OCI-LY1 (cell line): Measurements from ENCODE around the gene ACYP2.

Source experiments
- H2AFZ ChIP-seq: fragments of 200-600 bp; sonication (generic), shearing (Covaris generic); 2 replicates; pipeline ENCODE4 v1.6.0; 2014; ENCODE audit warnings: antibody characterized with exemption, mild to moderate bottlenecking, low read length
- H3F3A ChIP-seq: fragments of 200-600 bp; sonication (generic), shearing (Covaris generic); 2 replicates; pipeline ENCODE4 v1.6.0; 2014; ENCODE audit warnings: mild to moderate bottlenecking, antibody characterized with exemption, low read length, moderate library complexity; ENCODE audit not compliant: insufficient read depth
- H3K27ac ChIP-seq: fragments of 200-600 bp; sonication (generic); 2 replicates; pipeline ENCODE4 v1.5.1; 2014; ENCODE audit warnings: low read length, mixed run types, mild to moderate bottlenecking, low read depth; ENCODE audit not compliant: poor library complexity, severe bottlenecking
- H3K27me3 ChIP-seq: fragments of 200-600 bp; sonication (generic); 2 replicates; pipeline ENCODE4 v1.6.0; 2014; ENCODE audit warnings: antibody characterized with exemption, mild to moderate bottlenecking, low read length, moderate library complexity; ENCODE audit not compliant: insufficient read depth
- H3K36me3 ChIP-seq: fragments of 200-600 bp; sonication (generic); 2 replicates; pipeline ENCODE4 v1.6.1; 2014; ENCODE audit warnings: mild to moderate bottlenecking, antibody characterized with exemption, low read length, moderate library complexity, mixed read lengths; ENCODE audit not compliant: insufficient read depth
- H3K4me1 ChIP-seq: fragments of 200-600 bp; sonication (generic); 2 replicates; pipeline ENCODE4 v1.5.1; 2014; ENCODE audit warnings: mild to moderate bottlenecking, low read length, moderate library complexity; ENCODE audit not compliant: insufficient read depth, severe bottlenecking
- H3K4me2 ChIP-seq: fragments of 200-600 bp; sonication (generic), shearing (Covaris generic); 2 replicates; pipeline ENCODE4 v1.6.1; 2014; ENCODE audit warnings: low read length
- H3K4me3 ChIP-seq: fragments of 200-600 bp; sonication (generic); 2 replicates; pipeline ENCODE4 v1.5.1; 2014; ENCODE audit warnings: low read length, low read depth, mild to moderate bottlenecking, mixed read lengths; ENCODE audit not compliant: poor library complexity, severe bottlenecking
- H3K79me2 ChIP-seq: fragments of 200-600 bp; shearing (Covaris generic); 2 replicates; pipeline ENCODE4 v1.6.1; 2016; ENCODE audit warnings: mixed run types, low read length, mixed read lengths; ENCODE audit not compliant: insufficient read depth
- H3K9ac ChIP-seq: fragments of 200-600 bp; sonication (generic), shearing (Covaris generic); 2 replicates; pipeline ENCODE4 v1.6.1; 2014; ENCODE audit warnings: mild to moderate bottlenecking, low read length, mixed read lengths
- H3K9me2 ChIP-seq: fragments of 200-600 bp; sonication (generic), shearing (Covaris generic); 2 replicates; pipeline ENCODE4 v1.6.1; 2014; ENCODE audit warnings: low read depth, mild to moderate bottlenecking, low read length, mixed read lengths
- H3K9me3 ChIP-seq: fragments of 200-600 bp; shearing (Covaris generic); 2 replicates; pipeline ENCODE4 v1.6.1; 2014; ENCODE audit warnings: low read length, mixed read lengths
- H4K20me1 ChIP-seq: fragments of 200-600 bp; sonication (generic), shearing (Covaris generic); 2 replicates; pipeline ENCODE4 v1.6.0; 2016; ENCODE audit warnings: mild to moderate bottlenecking, low read length; ENCODE audit not compliant: insufficient read depth
- EZH2 ChIP-seq: fragments of 200-600 bp; sonication (generic), shearing (Covaris generic); IDR thresholded peaks from 2 replicates; pipeline ENCODE4 v1.8.0; 2017; ENCODE audit warnings: borderline replicate concordance, mixed run types, mild to moderate bottlenecking, antibody characterized with exemption, low read length, moderate library complexity, mixed read lengths
- TF ChIP-seq, protein P1 (sequence below): fragments of 200-600 bp; sonication (generic), shearing (Covaris generic); IDR thresholded peaks from 2 replicates; pipeline ENCODE4 v1.5.1; 2017; ENCODE audit warnings: mild to moderate bottlenecking, antibody characterized with exemption, low read length, moderate library complexity, mixed read lengths

The ACYP2 gene

DNA sequence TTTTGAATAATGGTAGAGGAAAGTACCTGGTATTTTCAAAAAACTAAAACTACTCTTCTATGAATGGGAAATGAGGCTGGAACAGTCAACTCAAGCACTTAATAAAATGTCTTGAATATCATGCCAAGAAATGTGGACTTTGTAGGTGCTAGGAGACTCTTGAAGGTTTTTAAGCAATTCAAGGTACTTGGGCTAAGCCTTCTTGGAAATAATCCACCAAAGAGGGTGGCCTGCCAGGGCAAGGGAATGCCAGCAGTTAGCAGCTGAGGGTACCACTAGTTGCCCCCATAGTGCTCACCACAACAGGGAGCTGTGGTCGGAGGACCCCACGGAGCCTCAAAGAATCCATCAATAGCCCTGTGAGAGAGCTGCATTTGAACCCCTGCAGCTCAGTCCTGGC is 14.6 kb upstream of the ACYP2 start:
- Histone ChIP-seq H4K20me1 (no peaks in the 10 kb centered on the region), H3K4me2 (peak overlapping the region; percentile 54), H3K27me3 (no peaks in the 10 kb centered on the region), H3K9ac (peak overlapping the region; percentile 61), H3K9me3 (no peaks in the 10 kb centered on the region), H3K36me3 (peaks cover 4% of the 10 kb centered on the region; the same call in 1 of the 2 replicates), H3F3A (peaks cover 17% of the 10 kb centered on the region; the same call in 1 of the 2 replicates), H3K79me2 (no peaks in the 10 kb centered on the region), H3K4me3 (peak overlapping the region; percentile 11), H2AFZ (no peak overlapping the region), H3K4me1 (peaks cover 92% of the 10 kb centered on the region), H3K9me2 (no peaks in the 10 kb centered on the region), H3K27ac (peak overlapping the region; percentile 99)
- TF ChIP-seq, protein P1, sequence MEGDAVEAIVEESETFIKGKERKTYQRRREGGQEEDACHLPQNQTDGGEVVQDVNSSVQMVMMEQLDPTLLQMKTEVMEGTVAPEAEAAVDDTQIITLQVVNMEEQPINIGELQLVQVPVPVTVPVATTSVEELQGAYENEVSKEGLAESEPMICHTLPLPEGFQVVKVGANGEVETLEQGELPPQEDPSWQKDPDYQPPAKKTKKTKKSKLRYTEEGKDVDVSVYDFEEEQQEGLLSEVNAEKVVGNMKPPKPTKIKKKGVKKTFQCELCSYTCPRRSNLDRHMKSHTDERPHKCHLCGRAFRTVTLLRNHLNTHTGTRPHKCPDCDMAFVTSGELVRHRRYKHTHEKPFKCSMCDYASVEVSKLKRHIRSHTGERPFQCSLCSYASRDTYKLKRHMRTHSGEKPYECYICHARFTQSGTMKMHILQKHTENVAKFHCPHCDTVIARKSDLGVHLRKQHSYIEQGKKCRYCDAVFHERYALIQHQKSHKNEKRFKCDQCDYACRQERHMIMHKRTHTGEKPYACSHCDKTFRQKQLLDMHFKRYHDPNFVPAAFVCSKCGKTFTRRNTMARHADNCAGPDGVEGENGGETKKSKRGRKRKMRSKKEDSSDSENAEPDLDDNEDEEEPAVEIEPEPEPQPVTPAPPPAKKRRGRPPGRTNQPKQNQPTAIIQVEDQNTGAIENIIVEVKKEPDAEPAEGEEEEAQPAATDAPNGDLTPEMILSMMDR = no peak
- TF ChIP-seq EZH2 = no peak

DNA sequence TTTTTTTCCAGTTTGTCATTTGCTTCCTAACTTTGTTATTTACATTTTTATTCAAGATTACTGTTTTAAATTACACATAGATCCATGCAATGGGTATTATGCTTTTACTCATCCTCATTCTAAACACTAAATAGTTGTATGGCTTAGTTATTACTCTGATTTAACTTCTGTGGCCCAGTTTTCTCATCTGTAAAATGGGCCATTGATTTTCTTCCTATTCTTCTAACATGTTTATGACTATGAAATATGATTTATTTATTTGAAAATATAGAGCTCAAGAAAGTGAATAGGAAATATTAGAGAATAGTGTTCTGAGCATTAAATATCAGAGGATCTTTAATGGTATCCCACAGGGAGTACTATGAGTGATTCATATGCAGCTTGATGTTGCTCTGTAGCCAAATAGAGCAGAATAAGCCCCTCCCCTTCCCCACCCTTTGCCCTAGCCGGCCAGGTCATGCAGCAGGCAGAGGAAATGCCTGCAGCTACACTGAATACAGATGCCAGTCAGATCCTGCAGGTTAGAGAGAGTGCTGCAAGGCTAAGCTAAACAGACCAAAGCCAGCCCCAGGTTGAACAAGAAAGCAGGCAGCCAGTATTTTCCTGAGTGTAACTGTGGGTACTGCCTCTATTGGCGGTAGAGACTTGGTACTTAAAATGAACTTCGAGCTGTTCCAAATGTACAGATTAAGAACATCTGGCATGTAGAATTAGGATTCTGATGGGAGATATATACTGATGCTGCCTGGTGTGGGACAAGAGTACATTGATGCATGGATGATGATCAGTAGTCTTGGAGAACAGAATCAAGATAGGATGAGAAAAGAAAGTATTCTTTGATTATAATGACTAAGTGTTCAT is 11.7 kb upstream of the ACYP2 start:
- Histone ChIP-seq H3K9ac (peak overlapping the region; percentile 61), H3K9me3 (no peaks in the 10 kb centered on the region), H3F3A (peaks cover 17% of the 10 kb centered on the region; the same call in 1 of the 2 replicates), H3K36me3 (peaks cover 4% of the 10 kb centered on the region; the same call in 1 of the 2 replicates), H3K27ac (peak overlapping the region; percentile 99), H3K4me2 (peak overlapping the region; percentile 66), H3K4me3 (peak overlapping the region; percentile 25), H2AFZ (no peak overlapping the region), H3K27me3 (no peaks in the 10 kb centered on the region), H4K20me1 (no peaks in the 10 kb centered on the region), H3K9me2 (no peaks in the 10 kb centered on the region), H3K4me1 (peaks cover 99% of the 10 kb centered on the region), H3K79me2 (no peaks in the 10 kb centered on the region)
- no peak for TF ChIP-seq EZH2
- TF ChIP-seq, protein P1 = peak; percentile 23; the same call in 1 of the 2 replicates

DNA sequence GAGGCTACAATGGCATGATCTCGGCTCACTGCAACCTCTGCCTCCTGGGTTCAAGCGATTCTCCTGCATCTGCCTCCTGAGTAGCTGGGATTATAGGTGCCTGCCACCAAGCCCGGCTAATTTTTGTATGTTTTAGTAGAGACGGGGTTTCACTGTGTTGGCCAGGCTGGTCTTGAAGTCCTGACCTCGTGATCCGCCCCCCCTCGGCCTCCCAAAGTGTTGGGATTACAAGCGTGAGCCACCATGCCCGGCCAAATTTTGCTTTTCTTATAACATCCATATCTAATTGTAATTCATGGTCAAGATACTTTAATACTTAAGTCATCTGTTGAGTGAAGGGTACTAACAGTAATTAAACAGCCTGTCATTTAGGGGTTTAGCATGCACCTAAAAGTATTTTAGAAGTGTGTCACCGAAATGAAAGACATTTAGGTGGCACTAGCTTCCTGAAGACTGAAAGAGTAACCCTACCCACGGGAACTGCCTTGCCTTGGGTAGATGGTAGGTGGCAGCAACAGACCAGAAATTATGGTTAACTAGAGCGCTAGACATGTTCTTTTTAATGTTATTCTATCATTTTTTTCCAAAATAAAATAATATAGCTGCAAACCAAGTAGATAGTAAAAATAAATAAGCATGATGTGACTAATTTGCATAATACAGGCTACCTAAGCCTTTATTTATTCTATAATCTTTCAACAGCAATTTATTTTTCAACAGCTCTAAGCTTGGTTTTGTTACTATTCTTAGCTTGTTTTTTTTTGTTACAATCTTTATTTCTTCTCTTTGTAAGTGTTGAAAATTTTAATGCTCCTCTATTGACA is 8.6 kb upstream of the ACYP2 start:
- Histone ChIP-seq H3K36me3 (no peaks in the 10 kb centered on the region), H3K4me2 (peak overlapping the region; percentile 67), H3K9ac (peak overlapping the region; percentile 53), H3K9me3 (no peaks in the 10 kb centered on the region), H3K4me1 (peaks cover 70% of the 10 kb centered on the region), H3K9me2 (no peaks in the 10 kb centered on the region), H3K79me2 (no peaks in the 10 kb centered on the region), H3K27me3 (no peaks in the 10 kb centered on the region), H4K20me1 (no peaks in the 10 kb centered on the region), H3K4me3 (peak overlapping the region; percentile 32), H2AFZ (no peak overlapping the region; the same call in 1 of the 2 replicates), H3F3A (0 out of 2 replicates have a peak, but pooled peaks cover 4% of the 10 kb centered on the region), H3K27ac (peak overlapping the region; percentile 71)
- no peak for TF ChIP-seq EZH2
- TF ChIP-seq, protein P1 = peak; percentile 85
